ENCODE measurements around the gene SPATA32.
"Not testable (repeated sequence)": the region's sequence is repeated elsewhere in the genome, so short reads cannot be mapped to it uniquely, and the experiment has no call there.

The SPATA32 gene

GRCh38 chr17:45302649-45303173 is 40.8 kb upstream of the SPATA32 start:
- TF ChIP-seq ISL1 (CRISPR knock-in tag; IDR thresholded peaks at IDR 0.05) (0 out of 2 replicates have a peak, but pooled peaks have one; percentile 20), ZC3H10 (CRISPR knock-in tag; IDR thresholded peaks at IDR 0.05) (no peak), TOX (CRISPR knock-in tag; IDR thresholded peaks at IDR 0.05; ENCODE audit: borderline replicate concordance) (no peak), CSDC2 (CRISPR knock-in tag; IDR thresholded peaks at IDR 0.05) (0 out of 2 replicates have a peak, but pooled peaks have one; percentile 38), ZNF8 (CRISPR knock-in tag; IDR thresholded peaks at IDR 0.05) (no peak), PATZ1 (CRISPR knock-in tag; IDR thresholded peaks at IDR 0.05; ENCODE audit: borderline replicate concordance) (peak; percentile 77; the same call in 1 of the 2 replicates), BACH2 (CRISPR knock-in tag; IDR thresholded peaks at IDR 0.05; ENCODE audit: borderline replicate concordance) (no peak), ZNF70 (CRISPR knock-in tag; IDR thresholded peaks at IDR 0.05) (no peak), ZFP30 (CRISPR knock-in tag; IDR thresholded peaks at IDR 0.05) (no peak)
- ATAC-seq: peak; percentile 61

GRCh38 chr17:45302220-45302619 is 40.3 kb upstream of the SPATA32 start:
- ATAC-seq: not testable (repeated sequence)

- ATAC-seq: no peak
- TF ChIP-seq TOX (CRISPR knock-in tag; IDR thresholded peaks at IDR 0.05; ENCODE audit: borderline replicate concordance): no peak
- TF ChIP-seq ZFP30 (CRISPR knock-in tag; IDR thresholded peaks at IDR 0.05): no peak
- no peak for TF ChIP-seq GLIS3 (CRISPR knock-in tag; IDR thresholded peaks at IDR 0.05)
- no peak for TF ChIP-seq PATZ1 (CRISPR knock-in tag; IDR thresholded peaks at IDR 0.05; ENCODE audit: borderline replicate concordance)
- TF ChIP-seq ZFP3 (CRISPR knock-in tag; IDR thresholded peaks at IDR 0.05): no peak
- TF ChIP-seq ZNF565 (CRISPR knock-in tag; conservative IDR thresholded peaks at IDR 0.05; ENCODE audit: low read depth): no peak
- no peak for TF ChIP-seq ZNF70 (CRISPR knock-in tag; IDR thresholded peaks at IDR 0.05)
- no peak for TF ChIP-seq ARNTL (CRISPR knock-in tag; IDR thresholded peaks at IDR 0.05; ENCODE audit: borderline replicate concordance, low read depth)
- TF ChIP-seq POU6F1 (CRISPR knock-in tag; IDR thresholded peaks at IDR 0.05; ENCODE audit: borderline replicate concordance, low read depth): no peak
- no peak for TF ChIP-seq ESRRG (CRISPR knock-in tag; IDR thresholded peaks at IDR 0.05)
- TF ChIP-seq RARB (CRISPR knock-in tag; IDR thresholded peaks at IDR 0.05): no peak
- no peak for TF ChIP-seq ZC3H10 (CRISPR knock-in tag; IDR thresholded peaks at IDR 0.05)
- no peak for TF ChIP-seq BACH2 (CRISPR knock-in tag; IDR thresholded peaks at IDR 0.05; ENCODE audit: borderline replicate concordance)
- no peak for TF ChIP-seq CREB5 (CRISPR knock-in tag; IDR thresholded peaks at IDR 0.05; ENCODE audit: low read depth)
- TF ChIP-seq TCF4 (CRISPR knock-in tag; IDR thresholded peaks at IDR 0.05; ENCODE audit: borderline replicate concordance): no peak
- no peak for TF ChIP-seq ZNF8 (CRISPR knock-in tag; IDR thresholded peaks at IDR 0.05)
- TF ChIP-seq ISL1 (CRISPR knock-in tag; IDR thresholded peaks at IDR 0.05): no peak
- no peak for TF ChIP-seq CSDC2 (CRISPR knock-in tag; IDR thresholded peaks at IDR 0.05)
Observed at GRCh38 chr17:45301674-45302073, 39.8 kb upstream of the SPATA32 start.

- ATAC-seq: no peak
- no peak for TF ChIP-seq ZFP3 (CRISPR knock-in tag; IDR thresholded peaks at IDR 0.05)
- TF ChIP-seq RARB (CRISPR knock-in tag; IDR thresholded peaks at IDR 0.05): no peak
- TF ChIP-seq ISL1 (CRISPR knock-in tag; IDR thresholded peaks at IDR 0.05): no peak
- TF ChIP-seq ZNF8 (CRISPR knock-in tag; IDR thresholded peaks at IDR 0.05): no peak
- TF ChIP-seq TSHZ2 (CRISPR knock-in tag; IDR thresholded peaks at IDR 0.05): no peak
- TF ChIP-seq ZFP30 (CRISPR knock-in tag; IDR thresholded peaks at IDR 0.05): no peak
- TF ChIP-seq ESRRG (CRISPR knock-in tag; IDR thresholded peaks at IDR 0.05): no peak
- no peak for TF ChIP-seq ZNF565 (CRISPR knock-in tag; conservative IDR thresholded peaks at IDR 0.05; ENCODE audit: low read depth)
- TF ChIP-seq OSR1 (CRISPR knock-in tag; IDR thresholded peaks at IDR 0.05): no peak
- TF ChIP-seq CREB5 (CRISPR knock-in tag; IDR thresholded peaks at IDR 0.05; ENCODE audit: low read depth): no peak
- no peak for TF ChIP-seq SNAI2 (CRISPR knock-in tag; IDR thresholded peaks at IDR 0.05)
- TF ChIP-seq GLIS3 (CRISPR knock-in tag; IDR thresholded peaks at IDR 0.05): no peak
- no peak for TF ChIP-seq BACH2 (CRISPR knock-in tag; IDR thresholded peaks at IDR 0.05; ENCODE audit: borderline replicate concordance)
- no peak for TF ChIP-seq ZC3H10 (CRISPR knock-in tag; IDR thresholded peaks at IDR 0.05)
Observed at GRCh38 chr17:45300060-45300751, 38.3 kb upstream of the SPATA32 start.

All from SK-N-SH treated with all-trans-retinoic acid at 6 μM for 48 hours (cell line).